ENCODE results near the gene FARP1.

Gene FARP1

DNA sequence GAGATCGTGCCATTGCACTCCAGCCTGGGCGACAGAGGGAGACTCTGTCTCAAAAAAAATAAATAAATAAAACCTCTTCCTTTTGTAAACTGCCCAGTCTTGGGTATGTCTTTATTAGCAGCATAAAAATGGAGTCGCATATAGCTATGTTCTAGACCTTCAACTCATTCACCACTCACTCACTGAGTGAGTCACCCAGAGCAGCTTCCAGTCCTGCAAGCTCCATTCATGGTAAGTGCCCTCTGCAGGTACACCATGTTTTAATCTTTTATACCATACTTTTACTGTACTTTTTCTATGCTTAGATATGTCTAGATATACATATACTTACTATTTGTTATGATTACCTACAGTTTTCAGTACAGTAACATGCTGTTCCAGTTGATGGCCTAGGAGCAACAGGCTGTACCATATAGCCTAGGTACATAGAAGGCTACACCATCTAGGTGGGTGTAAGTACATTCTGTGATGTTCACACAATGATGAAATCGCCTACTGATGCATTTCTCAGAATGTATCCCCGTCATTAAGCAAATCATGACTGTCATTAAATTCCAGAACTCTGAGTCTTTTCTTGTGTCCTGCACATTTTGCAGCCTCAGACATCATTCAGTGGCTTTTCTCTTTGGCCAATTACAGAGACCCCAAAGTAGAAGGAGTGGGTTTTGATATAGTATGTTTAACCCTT is 13.7 kb upstream of the FARP1 start:
- no peak overlapping the region for H3K4me2 ChIP-seq (ENCODE audit: low read length)

DNA sequence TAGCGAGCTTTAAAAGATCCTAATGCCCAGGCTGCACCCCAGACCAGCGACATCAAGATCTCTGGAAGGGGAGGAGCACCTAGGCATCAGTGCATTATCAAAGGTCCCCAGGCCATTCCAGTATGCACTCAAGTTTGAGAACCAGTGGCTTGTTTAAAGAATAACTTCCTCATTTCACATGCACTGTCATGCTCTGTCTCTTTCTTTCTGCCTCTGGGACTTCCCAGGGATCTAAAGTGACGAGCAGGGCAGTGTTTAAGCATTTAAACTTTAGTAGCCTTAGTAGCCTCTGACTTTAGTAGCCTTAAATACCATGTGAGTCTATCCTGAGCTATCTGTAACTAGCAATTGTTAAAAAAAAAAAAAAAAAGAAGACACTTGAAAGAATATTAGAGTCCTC is 8.9 kb upstream of the FARP1 start:
- no peaks in the 10 kb centered on the region for H3K27me3 ChIP-seq (ENCODE audit: control insufficient read depth, insufficient read depth, low read length)
- no peak overlapping the region for H2AFZ ChIP-seq

More for the DNA sequence above, 13.7 kb upstream of the FARP1 start:
- H3K27me3 ChIP-seq (ENCODE audit: control insufficient read depth, insufficient read depth, low read length), result no peaks in the 10 kb centered on the region
- H3K9ac ChIP-seq, result no peak overlapping the region
- H3K27ac ChIP-seq, result no peak overlapping the region
- H3K9me3 ChIP-seq (ENCODE audit: control insufficient read depth, low read length), result no peaks in the 10 kb centered on the region
- H3K36me3 ChIP-seq (ENCODE audit: control insufficient read depth, insufficient read depth, low read length), result no peaks in the 10 kb centered on the region
- H3K4me3 ChIP-seq (ENCODE audit: low read depth, low read length), result no peak overlapping the region
- TF ChIP-seq, protein P1, sequence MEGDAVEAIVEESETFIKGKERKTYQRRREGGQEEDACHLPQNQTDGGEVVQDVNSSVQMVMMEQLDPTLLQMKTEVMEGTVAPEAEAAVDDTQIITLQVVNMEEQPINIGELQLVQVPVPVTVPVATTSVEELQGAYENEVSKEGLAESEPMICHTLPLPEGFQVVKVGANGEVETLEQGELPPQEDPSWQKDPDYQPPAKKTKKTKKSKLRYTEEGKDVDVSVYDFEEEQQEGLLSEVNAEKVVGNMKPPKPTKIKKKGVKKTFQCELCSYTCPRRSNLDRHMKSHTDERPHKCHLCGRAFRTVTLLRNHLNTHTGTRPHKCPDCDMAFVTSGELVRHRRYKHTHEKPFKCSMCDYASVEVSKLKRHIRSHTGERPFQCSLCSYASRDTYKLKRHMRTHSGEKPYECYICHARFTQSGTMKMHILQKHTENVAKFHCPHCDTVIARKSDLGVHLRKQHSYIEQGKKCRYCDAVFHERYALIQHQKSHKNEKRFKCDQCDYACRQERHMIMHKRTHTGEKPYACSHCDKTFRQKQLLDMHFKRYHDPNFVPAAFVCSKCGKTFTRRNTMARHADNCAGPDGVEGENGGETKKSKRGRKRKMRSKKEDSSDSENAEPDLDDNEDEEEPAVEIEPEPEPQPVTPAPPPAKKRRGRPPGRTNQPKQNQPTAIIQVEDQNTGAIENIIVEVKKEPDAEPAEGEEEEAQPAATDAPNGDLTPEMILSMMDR (IDR thresholded peaks at IDR 0.05), result no peak
- H2AFZ ChIP-seq, result no peak overlapping the region
- H3K4me1 ChIP-seq, result no peaks in the 10 kb centered on the region
- no peaks in the 10 kb centered on the region for H3K79me2 ChIP-seq

DNA sequence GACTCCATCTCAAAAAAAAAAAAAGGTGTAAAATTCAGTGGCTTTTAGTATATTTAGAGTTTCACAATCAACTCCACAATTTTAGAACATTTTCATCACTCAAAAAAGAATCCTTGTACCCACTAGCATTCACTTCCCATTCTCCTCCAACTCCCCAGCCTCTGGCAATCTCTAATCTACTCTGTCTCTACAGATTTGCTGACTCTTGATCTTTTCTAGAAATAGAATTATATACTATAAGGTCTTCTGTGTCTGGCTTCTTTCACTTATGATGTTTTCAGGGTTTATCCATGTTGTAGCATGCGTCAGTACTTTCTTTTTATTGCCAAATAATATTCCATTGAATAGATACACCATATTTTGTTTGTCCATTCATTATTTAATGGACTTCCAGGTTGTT is 8.0 kb upstream of the FARP1 start:
- H3K9ac ChIP-seq, result no peak overlapping the region
- H3K27me3 ChIP-seq (ENCODE audit: control insufficient read depth, insufficient read depth, low read length), result no peaks in the 10 kb centered on the region
- no peak overlapping the region for H3K4me3 ChIP-seq (ENCODE audit: low read depth, low read length)
- H3K36me3 ChIP-seq (ENCODE audit: control insufficient read depth, insufficient read depth, low read length), result no peaks in the 10 kb centered on the region
- TF ChIP-seq, protein P1 (IDR thresholded peaks at IDR 0.05), result no peak
- no peaks in the 10 kb centered on the region for H3K9me3 ChIP-seq (ENCODE audit: control insufficient read depth, low read length)
- no peak overlapping the region for H2AFZ ChIP-seq
- H3K27ac ChIP-seq, result no peak overlapping the region
- no peaks in the 10 kb centered on the region for H3K79me2 ChIP-seq
- no peaks in the 10 kb centered on the region for H3K4me1 ChIP-seq
- H3K4me2 ChIP-seq (ENCODE audit: low read length), result no peak overlapping the region

More for the DNA sequence above, 8.9 kb upstream of the FARP1 start:
- H3K79me2 ChIP-seq, result no peaks in the 10 kb centered on the region
- no peaks in the 10 kb centered on the region for H3K4me1 ChIP-seq
- no peak overlapping the region for H3K4me3 ChIP-seq (ENCODE audit: low read depth, low read length)
- no peaks in the 10 kb centered on the region for H3K9me3 ChIP-seq (ENCODE audit: control insufficient read depth, low read length)
- no peak overlapping the region for H3K9ac ChIP-seq
- no peak overlapping the region for H3K27ac ChIP-seq
- H3K36me3 ChIP-seq (ENCODE audit: control insufficient read depth, insufficient read depth, low read length), result no peaks in the 10 kb centered on the region
- TF ChIP-seq, protein P1 (IDR thresholded peaks at IDR 0.05), result no peak
- H3K4me2 ChIP-seq (ENCODE audit: low read length), result no peak overlapping the region

DNA sequence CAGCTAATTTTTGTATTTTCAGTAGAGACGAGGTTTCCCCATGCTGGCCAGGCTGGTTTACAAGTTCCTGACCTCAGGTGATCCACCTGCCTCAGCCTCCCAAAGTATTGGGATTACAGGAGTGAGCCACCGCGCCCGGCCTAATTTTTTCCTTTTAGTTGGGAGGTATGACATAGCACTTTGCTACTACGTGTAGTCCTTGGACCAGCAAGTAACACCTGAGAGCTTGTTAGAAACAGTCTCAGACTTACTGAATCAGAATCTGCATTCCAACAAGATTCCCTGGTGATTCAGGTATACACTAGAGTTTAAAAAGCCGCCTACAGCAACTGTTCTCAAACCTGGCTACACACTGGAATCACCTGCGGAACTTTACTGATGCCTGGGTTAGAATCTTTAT is 1.8 kb upstream of the FARP1 start:
- TF ChIP-seq, protein P1 (IDR thresholded peaks at IDR 0.05), result no peak
- Histone ChIP-seq H3K4me2 (ENCODE audit: low read length) (no peak overlapping the region), H3K9ac (no peak overlapping the region), H2AFZ (no peak overlapping the region), H3K27ac (no peak overlapping the region), H3K9me3 (ENCODE audit: control insufficient read depth, low read length) (no peaks in the 10 kb centered on the region), H3K4me1 (peaks cover 6% of the 10 kb centered on the region), H3K36me3 (ENCODE audit: control insufficient read depth, insufficient read depth, low read length) (no peaks in the 10 kb centered on the region), H3K79me2 (peaks cover 2% of the 10 kb centered on the region), H3K27me3 (ENCODE audit: control insufficient read depth, insufficient read depth, low read length) (no peaks in the 10 kb centered on the region), H3K4me3 (ENCODE audit: low read depth, low read length) (no peak overlapping the region)

All from parathyroid adenoma (tissue), 2 donors.